Rectal smooth muscle tissue (tissue), 1 donor: ENCODE measurements around the gene DDX56.

Source experiments
- H3K27ac ChIP-seq: one replicate; pipeline ENCODE4 v1.7.0; 2013; ENCODE audit warnings: low read depth, low read length, inconsistent platforms
- H3K27me3 ChIP-seq: one replicate; pipeline ENCODE4 v1.7.0; 2013; ENCODE audit warnings: low read length; ENCODE audit not compliant: control insufficient read depth, insufficient read depth
- H3K36me3 ChIP-seq: one replicate; pipeline ENCODE4 v1.7.0; 2013; ENCODE audit warnings: low read length; ENCODE audit not compliant: control insufficient read depth, insufficient read depth
- H3K4me1 ChIP-seq: one replicate; pipeline ENCODE4 v1.7.0; 2013; ENCODE audit warnings: low read length; ENCODE audit not compliant: control insufficient read depth, insufficient read depth
- H3K4me3 ChIP-seq: one replicate; pipeline ENCODE4 v1.7.0; 2013; ENCODE audit warnings: low read length
- H3K9ac ChIP-seq: one replicate; pipeline ENCODE4 v1.7.0; 2013; ENCODE audit warnings: low read length

The DDX56 gene

DNA sequence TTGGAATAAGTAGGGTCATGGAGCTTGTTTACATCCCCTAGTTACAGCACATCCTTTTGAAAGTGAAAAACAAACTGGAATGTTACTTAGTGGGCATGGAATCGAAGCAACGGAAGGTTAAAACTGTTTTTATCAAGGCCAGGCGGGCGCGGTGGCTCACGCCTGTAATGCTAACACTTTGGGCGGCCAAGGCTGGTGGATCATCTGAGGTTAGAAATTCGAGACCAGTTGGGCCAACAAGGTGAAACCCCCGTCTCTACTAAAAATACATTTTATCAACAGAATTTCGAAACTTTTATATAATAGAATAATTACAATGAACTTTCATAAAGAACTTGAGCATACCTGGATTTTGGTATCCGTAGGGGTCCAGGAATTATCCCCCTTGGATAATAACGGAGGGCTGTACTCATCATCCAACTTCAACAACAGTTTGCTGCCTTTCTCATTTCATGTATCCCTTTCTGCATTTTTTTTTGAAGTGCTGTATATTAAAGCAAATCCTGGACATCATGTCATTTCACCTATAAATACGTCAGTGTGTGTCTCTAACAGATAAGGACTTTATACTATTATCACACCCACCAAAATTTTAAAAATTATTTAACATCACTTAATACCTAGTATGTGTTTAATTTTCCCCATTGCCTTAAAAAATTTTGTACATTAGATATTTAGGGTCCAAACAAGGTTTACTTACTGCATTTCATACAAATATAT lies 9.6 kb upstream of the DDX56 start:
- no peak overlapping the region for H3K9ac ChIP-seq
- peak overlapping the region; percentile 99 for H3K27ac ChIP-seq
- peaks cover 5% of the 10 kb centered on the region for H3K36me3 ChIP-seq
- H3K27me3 ChIP-seq = no peaks in the 10 kb centered on the region
- peaks cover 11% of the 10 kb centered on the region for H3K4me1 ChIP-seq
- peak overlapping the region; percentile 94 for H3K4me3 ChIP-seq

- Histone ChIP-seq H3K27me3 (no peaks in the 10 kb centered on the region), H3K9ac (peak within 1 kb of the TSS; percentile 93), H3K4me3 (peak within 1 kb of the TSS; percentile 94), H3K4me1 (peaks cover 11% of the 10 kb centered on the region), H3K27ac (peak within 1 kb of the TSS; percentile 99), H3K36me3 (peaks cover 9% of the 10 kb centered on the region)
These were observed 8.3 kb upstream of the DDX56 start, which contains the start of gene TMED4 for GRCh38 chr7:44581879-44582603. Gene TMED4, minus strand, starts transcription at chr7:44582231. Its CDS starts 25 bp downstream, at chr7:44582206.

- H3K27ac ChIP-seq = peak overlapping the region; percentile 91
- peaks cover 11% of the 10 kb centered on the region for H3K4me1 ChIP-seq
- peak overlapping the region; percentile 83 for H3K4me3 ChIP-seq
- H3K9ac ChIP-seq = peak overlapping the region; percentile 81
- H3K27me3 ChIP-seq = no peaks in the 10 kb centered on the region
- peaks cover 9% of the 10 kb centered on the region for H3K36me3 ChIP-seq
These were observed 7.5 kb upstream of the DDX56 start for GRCh38 chr7:44580945-44581878.

GRCh38 chr7:44576228-44576627 lies 2.5 kb upstream of the DDX56 start:
- H3K27ac ChIP-seq = no peak overlapping the region
- peaks cover 22% of the 10 kb centered on the region for H3K36me3 ChIP-seq
- peaks cover 12% of the 10 kb centered on the region for H3K4me1 ChIP-seq
- no peak overlapping the region for H3K4me3 ChIP-seq
- H3K9ac ChIP-seq = no peak overlapping the region
- H3K27me3 ChIP-seq = no peaks in the 10 kb centered on the region

GRCh38 chr7:44575054-44575453 lies 1.3 kb upstream of the DDX56 start:
- H3K27me3 ChIP-seq = no peaks in the 10 kb centered on the region
- H3K9ac ChIP-seq = no peak overlapping the region
- H3K4me1 ChIP-seq = peaks cover 6% of the 10 kb centered on the region
- H3K36me3 ChIP-seq = peaks cover 31% of the 10 kb centered on the region
- H3K27ac ChIP-seq = no peak overlapping the region
- H3K4me3 ChIP-seq = no peak overlapping the region

- H3K4me1 ChIP-seq = peaks cover 6% of the 10 kb centered on the region
- no peaks in the 10 kb centered on the region for H3K27me3 ChIP-seq
- H3K27ac ChIP-seq = peak overlapping the region; percentile 85
- peaks cover 34% of the 10 kb centered on the region for H3K36me3 ChIP-seq
- H3K9ac ChIP-seq = peak overlapping the region; percentile 81
- H3K4me3 ChIP-seq = peak overlapping the region; percentile 82
These were observed 672 bp upstream of the DDX56 start for GRCh38 chr7:44574287-44574872.

GRCh38 chr7:44572771-44573170 lies 937 bp downstream of the DDX56 start:
- Histone ChIP-seq H3K4me1 (peaks cover 6% of the 10 kb centered on the region), H3K27ac (no peak overlapping the region), H3K36me3 (peaks cover 44% of the 10 kb centered on the region), H3K9ac (no peak overlapping the region), H3K27me3 (no peaks in the 10 kb centered on the region), H3K4me3 (peak overlapping the region; percentile 82)

DNA sequence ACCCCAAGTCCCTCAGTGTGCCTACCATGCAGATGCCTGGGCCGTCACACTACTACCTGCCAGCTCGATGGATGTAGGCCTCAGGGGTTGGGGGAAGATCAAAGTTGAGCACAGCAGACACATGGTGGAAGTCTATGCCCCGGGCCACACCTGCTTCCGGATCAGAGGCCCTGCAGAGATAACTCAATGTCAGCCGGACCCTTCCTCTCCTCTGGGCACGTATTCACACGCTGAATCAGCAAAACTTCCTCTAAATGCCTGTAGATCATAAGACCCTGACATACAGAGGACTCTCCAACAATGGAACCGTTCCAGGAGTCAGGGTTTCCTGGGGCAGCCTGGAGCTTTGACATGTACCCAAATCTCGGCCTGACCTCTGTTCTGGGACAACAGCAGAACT lies 3.7 kb downstream of the DDX56 start:
- H3K4me3 ChIP-seq = no peak overlapping the region
- H3K9ac ChIP-seq = no peak overlapping the region
- no peak overlapping the region for H3K27ac ChIP-seq
- H3K4me1 ChIP-seq = peaks cover 6% of the 10 kb centered on the region
- H3K27me3 ChIP-seq = no peaks in the 10 kb centered on the region
- peaks cover 55% of the 10 kb centered on the region for H3K36me3 ChIP-seq

- H3K36me3 ChIP-seq = peaks cover 61% of the 10 kb centered on the region
These were observed 4.7 kb downstream of the DDX56 start for GRCh38 chr7:44568771-44569560.

DNA sequence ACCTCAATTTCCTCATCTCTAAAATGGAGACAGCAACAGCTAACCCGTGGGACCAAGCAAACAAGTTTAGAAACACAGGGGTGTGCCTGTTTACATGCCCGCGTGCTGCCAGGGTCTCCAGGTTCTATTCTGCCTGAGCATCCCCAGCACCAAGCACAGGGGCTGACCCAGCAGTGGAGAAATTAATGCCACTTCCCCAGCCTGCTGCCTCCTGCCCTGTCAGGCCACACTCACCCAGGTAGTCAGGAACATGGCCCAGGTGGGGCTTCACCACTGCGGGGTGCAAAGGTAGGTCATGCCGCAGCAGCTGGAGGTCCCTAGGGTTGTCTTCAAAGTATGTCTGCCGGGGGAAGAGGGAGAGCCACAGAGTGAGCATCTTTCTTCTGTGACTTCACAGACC lies 5.8 kb downstream of the DDX56 start:
- Histone ChIP-seq H3K4me1 (peaks cover 5% of the 10 kb centered on the region), H3K27ac (no peak overlapping the region), H3K9ac (no peak overlapping the region), H3K36me3 (peaks cover 61% of the 10 kb centered on the region), H3K4me3 (no peak overlapping the region), H3K27me3 (no peaks in the 10 kb centered on the region)

More at GRCh38 chr7:44568771-44569560, 4.7 kb downstream of the DDX56 start:
- peaks cover 6% of the 10 kb centered on the region for H3K4me1 ChIP-seq
- no peak overlapping the region for H3K4me3 ChIP-seq
- no peak overlapping the region for H3K9ac ChIP-seq
- H3K27ac ChIP-seq = no peak overlapping the region
- no peaks in the 10 kb centered on the region for H3K27me3 ChIP-seq

DNA sequence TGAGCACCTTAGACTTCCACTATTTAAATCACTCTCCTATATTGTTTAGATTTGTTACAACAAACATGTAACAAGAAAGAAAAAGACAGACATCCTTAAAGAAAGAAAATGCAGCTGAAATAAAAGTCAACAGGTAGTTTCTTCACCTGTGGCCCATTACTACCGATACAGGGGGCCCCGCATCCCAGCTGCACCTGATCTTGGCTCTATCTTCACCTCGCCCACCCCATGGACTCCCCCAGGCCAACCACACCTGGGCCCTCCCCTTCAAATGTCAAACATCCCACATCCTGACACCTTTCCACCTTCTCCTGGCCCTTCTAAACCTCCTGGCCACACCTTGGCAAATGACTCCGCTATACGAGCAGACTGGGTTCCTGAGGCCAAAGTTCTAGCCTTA lies 7.0 kb downstream of the DDX56 start:
- H3K4me3 ChIP-seq = no peak overlapping the region
- H3K4me1 ChIP-seq = no peaks in the 10 kb centered on the region
- no peak overlapping the region for H3K9ac ChIP-seq
- H3K27me3 ChIP-seq = no peaks in the 10 kb centered on the region
- peaks cover 52% of the 10 kb centered on the region for H3K36me3 ChIP-seq
- H3K27ac ChIP-seq = no peak overlapping the region
